Cardiac septum (tissue), 1 donor: ENCODE measurements around the gene SLC13A5. TPM values are rescaled to one million over a fixed set of nuclear protein-coding genes. Genes with fewer than 3 reads are reported as not detected.
A peak's percentile ranks its signal among the peaks of the same experiment; 100 is the strongest.

Source experiments
- DNase-seq: peaks from one replicate; pipeline ENCODE4 v3.0.0-alpha.2; 2020; ENCODE audit warnings: low spot score
- intact Hi-C: fragments of 100-400 bp; cut with DNase I; formaldehyde crosslinking; loops from one replicate; pipeline ENCODE4 v1.14.0; 2022
- microRNA-seq: library from miRNA; unstranded; fragments of <30 nt; microRNA quantifications from one replicate; pipeline ENCODE4 v1.2.0, GENCODE V29; 2020
- total RNA-seq: library from RNA; stranded (reverse); fragmentation: NEBNext Ultra II Directional; extraction: Animal tissue kit (Norgen Biotek cat#: 25700); gene quantifications from one replicate; pipeline ENCODE4 v1.2.1, GENCODE V29; 2021
- donor health status: DM: no; HTN: no; CAD: no.

Gene SLC13A5
- total RNA-seq, 1 donor from 2014 or later = 0.11 TPM

GRCh38 chr17:6651354-6651918 is 61.7 kb downstream of the SLC13A5 start, which contains the start of the genes C17orf100 and MED31:
C17orf100 (plus strand) TSS chr17:6651762; CDS start chr17:6651914, 152 bp downstream.
MED31 (minus strand) TSS chr17:6651605; CDS start chr17:6651528, 77 bp downstream.
- peak; percentile 99 for DNase-seq
- intact Hi-C loops = loop anchor here (1.0 to 5.0 kb wide), 2 partner anchors 11 to 361 kb away; partner anchors contain the start of genes KIAA0753 and RNASEK

DNA sequence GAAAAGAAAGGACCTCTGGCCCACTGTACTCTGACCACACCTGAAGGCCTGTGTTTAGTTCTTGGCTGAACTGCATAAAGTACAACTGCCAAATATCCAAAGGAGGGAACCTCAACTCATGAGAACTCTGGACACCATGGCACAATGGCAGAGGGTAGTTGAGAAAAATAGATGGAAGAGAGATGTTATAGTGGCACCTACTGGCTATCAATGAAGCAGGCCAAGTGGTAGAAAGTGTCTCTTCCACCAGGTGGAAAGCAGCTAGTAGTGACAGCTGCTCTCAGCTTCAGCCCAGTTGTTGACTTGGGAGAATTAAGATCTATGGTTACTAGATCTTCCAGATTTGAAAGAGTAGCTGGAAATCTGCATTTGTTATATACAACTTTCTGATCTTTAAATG is 65.0 kb downstream of the SLC13A5 start:
- no peak for DNase-seq
- intact Hi-C loops = no loop called here

GRCh38 chr17:6643451-6644125 is 69.6 kb downstream of the SLC13A5 start:
- intact Hi-C loops = no loop called here

GRCh38 chr17:6642592-6642991 is 70.6 kb downstream of the SLC13A5 start:
- no peak for DNase-seq
- intact Hi-C loops = no loop called here

More at GRCh38 chr17:6643451-6644125, 69.6 kb downstream of the SLC13A5 start:
- DNase-seq = no peak

- intact Hi-C loops = no loop called here
- no peak for DNase-seq
Observed at GRCh38 chr17:6641247-6641863, 71.8 kb downstream of the SLC13A5 start.

DNA sequence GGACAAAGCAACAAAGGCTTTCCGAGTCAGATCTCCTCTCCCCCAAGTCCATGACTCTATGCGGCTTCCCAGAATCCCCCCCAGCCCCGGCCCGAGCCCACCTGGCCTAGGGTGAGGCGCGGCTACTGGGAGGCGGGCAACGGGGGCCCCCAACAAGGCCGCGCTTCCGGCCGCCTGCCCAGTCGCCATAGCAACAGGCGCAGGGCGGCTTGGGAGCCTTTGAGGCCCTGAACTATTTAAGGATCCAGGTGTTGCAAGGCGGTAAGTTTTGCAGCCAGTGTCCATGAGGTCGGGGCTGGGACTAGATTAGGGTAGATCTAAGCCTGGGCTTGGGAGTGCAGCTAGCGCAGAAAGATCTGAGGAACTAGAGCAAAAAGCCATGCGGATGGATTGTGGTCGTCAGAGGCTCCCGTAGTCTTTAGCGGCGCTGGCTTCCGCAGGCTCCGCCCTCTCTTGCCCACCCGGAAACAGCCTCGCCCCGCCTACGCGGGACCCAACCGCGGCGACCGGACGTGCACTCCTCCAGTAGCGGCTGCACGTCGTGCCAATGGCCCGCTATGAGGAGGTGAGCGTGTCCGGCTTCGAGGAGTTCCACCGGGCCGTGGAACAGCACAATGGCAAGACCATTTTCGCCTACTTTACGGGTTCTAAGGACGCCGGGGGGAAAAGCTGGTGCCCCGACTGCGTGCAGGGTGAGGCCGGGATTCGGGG is 72.5 kb downstream of the SLC13A5 start, which contains the start of the genes KIAA0753 and TXNDC17:
Gene KIAA0753 (minus strand): TSS at position 176 of the 711 bp plus-strand sequence. CDS start 5,608 bp downstream, outside the sequence.
Gene TXNDC17 (plus strand): TSS at position 525 of the 711 bp plus-strand sequence. CDS start 23 bp downstream, at position 548.
- intact Hi-C loops = loop anchor here (1.0 kb wide), 1 partner anchor 11 kb away; the partner anchor contains the start of genes C17orf100 and MED31
- DNase-seq = peak; percentile 97

GRCh38 chr17:6639586-6640535 is 73.3 kb downstream of the SLC13A5 start:
- DNase-seq = no peak
- intact Hi-C loops = loop anchor here (1.0 kb wide), 1 partner anchor 11 kb away; the partner anchor contains the start of genes C17orf100 and MED31

DNA sequence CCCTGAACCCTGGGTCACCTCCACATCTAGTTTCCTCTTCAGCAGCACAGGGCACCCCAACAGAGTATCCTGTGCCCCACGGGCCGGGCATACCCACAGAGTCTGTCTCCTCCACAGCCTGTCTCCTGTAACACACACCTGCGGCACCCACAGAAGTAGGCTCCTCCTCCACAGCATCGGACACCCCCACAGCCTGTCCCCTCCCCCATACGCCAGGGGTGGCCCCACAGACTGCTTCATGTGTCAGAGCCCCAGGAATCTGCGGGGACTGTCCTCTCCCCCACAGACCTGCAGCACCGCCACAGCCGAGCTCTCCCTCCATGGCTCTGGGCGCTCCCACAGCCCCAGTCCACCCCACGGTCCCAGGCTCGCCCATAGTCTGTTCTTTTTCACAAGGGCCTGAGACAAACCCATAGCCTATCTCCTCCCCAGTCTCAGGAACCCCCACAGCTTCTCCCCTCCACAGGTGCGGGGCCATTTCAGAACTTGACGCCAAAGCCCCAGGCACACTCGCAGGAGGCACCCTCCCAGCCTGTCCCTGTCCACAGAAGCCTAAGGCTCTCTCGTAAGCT is 74.1 kb downstream of the SLC13A5 start:
- intact Hi-C loops = no loop called here
- DNase-seq = no peak

DNA sequence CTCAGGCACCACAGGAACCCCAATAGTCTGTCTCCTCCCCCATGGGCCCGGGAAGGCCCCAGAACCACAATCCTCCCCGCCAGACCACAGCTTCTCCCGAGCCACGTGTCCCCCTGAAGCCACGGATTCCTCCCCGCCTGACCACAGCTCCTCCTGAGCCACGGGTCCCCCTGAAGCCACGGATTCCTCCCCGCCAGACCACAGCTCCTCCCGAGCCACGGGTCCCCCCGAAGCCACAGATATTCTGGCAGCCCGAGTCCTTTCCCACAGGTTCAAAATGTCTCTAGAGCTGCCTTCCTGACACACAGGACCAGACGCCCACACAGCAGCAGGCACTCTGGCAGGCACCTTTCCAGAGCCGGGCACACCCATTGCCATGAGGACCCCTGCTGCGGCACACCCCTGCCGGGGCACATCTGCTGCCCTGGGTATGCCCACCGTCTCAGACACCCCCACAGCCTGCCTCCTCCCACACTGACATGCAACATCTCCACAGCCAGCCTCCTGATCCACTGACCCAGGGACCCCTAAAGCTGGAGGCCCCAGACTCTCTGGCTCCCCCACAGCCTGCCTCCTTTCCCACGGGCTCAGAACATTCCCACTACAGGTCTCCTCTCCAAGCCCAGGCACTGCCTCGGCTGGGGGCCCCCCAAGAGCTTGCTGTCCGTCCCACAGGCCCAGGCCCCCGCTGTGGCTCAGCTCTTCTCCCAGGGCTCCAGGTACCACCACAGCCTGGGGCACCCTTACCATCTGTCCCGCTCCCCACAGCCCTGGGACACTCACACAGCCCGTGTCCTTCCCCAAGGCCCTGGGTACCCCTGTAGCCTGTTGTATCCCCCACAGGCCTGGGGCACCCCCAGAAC is 74.9 kb downstream of the SLC13A5 start:
- DNase-seq = no peak
- intact Hi-C loops = no loop called here

DNA sequence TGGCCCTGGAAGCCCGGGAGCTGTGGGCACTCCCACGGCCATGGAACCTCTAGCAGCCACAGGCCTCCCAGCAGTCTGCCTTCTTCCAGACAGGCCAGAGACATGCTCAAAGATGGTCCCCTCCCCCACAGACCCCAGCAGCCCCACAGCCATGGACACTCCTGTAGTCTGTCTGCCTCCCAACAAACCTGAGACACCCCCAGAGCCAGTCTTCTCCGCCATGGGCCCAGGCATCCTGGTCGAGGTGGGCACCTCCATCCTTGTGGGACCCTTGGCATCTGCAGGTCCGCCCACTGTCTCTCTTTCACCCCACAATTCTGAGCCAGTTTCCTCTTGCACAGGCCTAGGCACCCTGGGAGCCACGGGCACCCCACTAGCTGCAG is 75.7 kb downstream of the SLC13A5 start:
- intact Hi-C loops = no loop called here
- no peak for DNase-seq

DNA sequence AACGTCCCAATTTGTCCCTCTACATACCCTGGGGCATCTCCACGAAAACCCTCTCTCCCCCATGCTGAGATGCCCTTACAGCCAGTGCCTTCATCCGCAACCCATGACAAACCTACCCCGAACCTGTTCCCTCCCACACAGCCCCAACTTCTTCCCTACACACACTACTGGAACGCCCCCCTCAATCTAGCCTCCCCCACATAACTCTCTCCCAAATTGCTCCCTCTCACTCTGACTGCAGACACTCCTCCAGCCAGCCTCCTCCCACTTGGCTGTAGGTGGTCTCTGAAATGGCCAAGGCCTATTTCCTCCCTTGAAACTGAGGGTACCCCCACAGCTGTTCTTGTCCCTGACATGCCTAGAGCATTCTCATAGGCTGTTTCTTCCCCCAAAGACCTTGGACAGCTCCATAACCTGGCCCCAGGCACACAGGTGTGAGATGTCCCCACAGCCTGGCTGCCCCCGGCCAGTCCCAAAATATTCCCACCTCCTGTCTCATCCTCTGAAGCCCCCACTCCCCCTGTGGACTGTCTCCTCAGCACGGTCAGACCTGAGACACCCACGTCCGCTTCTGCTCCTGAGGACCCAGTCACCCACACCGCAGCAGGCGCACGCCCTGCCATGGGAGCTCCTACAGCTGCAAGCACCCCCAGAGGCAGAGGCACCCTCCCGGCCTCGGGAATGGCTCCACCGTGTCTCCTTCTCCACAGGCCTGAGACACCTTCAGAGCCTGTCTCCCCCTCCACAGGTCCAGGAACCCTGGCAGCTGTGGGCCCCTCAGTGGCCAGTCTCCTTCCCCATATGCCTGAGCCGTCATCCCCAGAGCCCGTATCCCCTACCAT is 76.3 kb downstream of the SLC13A5 start:
- intact Hi-C loops = no loop called here
- no peak for DNase-seq

DNA sequence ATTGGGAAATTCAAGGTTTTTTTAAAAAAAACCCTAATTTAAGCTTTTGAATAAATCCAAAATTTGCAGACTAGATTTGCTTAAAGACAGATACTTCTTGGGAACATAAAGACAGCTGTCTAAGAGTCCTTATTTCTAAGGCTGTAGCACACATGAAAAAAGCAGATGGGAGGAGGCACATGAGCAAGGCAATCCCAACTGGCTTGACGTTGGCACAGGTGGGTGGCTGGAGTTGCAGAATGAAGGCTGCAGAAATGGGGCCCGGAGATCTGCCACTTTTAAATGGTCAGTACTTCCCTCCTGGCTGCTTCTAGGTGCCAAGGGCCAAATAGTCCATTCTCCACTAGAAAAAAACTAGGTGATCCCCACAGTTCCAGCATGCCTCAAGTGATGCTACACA is 77.1 kb downstream of the SLC13A5 start:
- intact Hi-C loops = no loop called here
- DNase-seq = no peak

Small RNA genes lying within 50 kb of the gene (microRNA-seq; reads per million reads assigned to microRNA genes)
- gene MIR4520-1 (not detected), gene MIR4520-2 (not detected)

Other genes starting within 250 kb of the SLC13A5 start
- gene PITPNM3, start 156.8 kb downstream of the SLC13A5 start, total RNA-seq = 0.57 TPM
- gene KIAA0753, start 72.7 kb downstream of the SLC13A5 start, total RNA-seq = 7.8 TPM
- gene TXNDC17, start 72.3 kb downstream of the SLC13A5 start, total RNA-seq = 51.0 TPM
- gene MED31, start 61.8 kb downstream of the SLC13A5 start, total RNA-seq = 15.6 TPM
- 0.48 TPM for gene C17orf100, start 61.6 kb downstream of the SLC13A5 start, total RNA-seq
- gene XAF1, start 42.7 kb upstream of the SLC13A5 start, total RNA-seq = 31.7 TPM
- gene FBXO39, start 62.8 kb upstream of the SLC13A5 start, total RNA-seq = not detected
- not detected for gene TEKT1, start 118.4 kb upstream of the SLC13A5 start, total RNA-seq